Calu3 (cell line): ENCODE measurements around the gene DOCK3. TPM values are rescaled to one million over a fixed set of nuclear protein-coding genes. Genes with fewer than 3 reads are reported as not detected.

Experiments used
- BruUV-seq: library from RNA; stranded (reverse); fragments of 400-500 nt; replicated peaks from 2 replicates; lab custom pipeline; 2021; lab: Mats Ljungman, UMichigan
- CTCF ChIA-PET: fragments of 300-600 bp; sonication (Branson Sonifier 250); formaldehyde crosslinking; loops from one replicate; lab custom pipeline; 2022; ENCODE audit warnings: antibody characterized with exemption; lab: Charles Lee
- DNase-seq: peaks from one replicate; pipeline ENCODE4 v3.0.0; 2022
- H3K27ac Mint-ChIP-seq: one replicate; pipeline ENCODE4 v1.8.0; 2022; ENCODE audit warnings: mixed read lengths; ENCODE audit not compliant: unreplicated experiment
- H3K27me3 Mint-ChIP-seq: one replicate; pipeline ENCODE4 v1.8.0; 2022; ENCODE audit warnings: mixed read lengths; ENCODE audit not compliant: unreplicated experiment
- H3K36me3 Mint-ChIP-seq: one replicate; pipeline ENCODE4 v1.8.0; 2022; ENCODE audit warnings: mild to moderate bottlenecking, moderate library complexity, mixed read lengths; ENCODE audit not compliant: insufficient read depth, unreplicated experiment
- H3K4me1 Mint-ChIP-seq: one replicate; pipeline ENCODE4 v1.8.0; 2022; ENCODE audit warnings: mild to moderate bottlenecking, low read depth, mixed read lengths; ENCODE audit not compliant: unreplicated experiment
- H3K4me3 Mint-ChIP-seq: one replicate; pipeline ENCODE4 v1.8.0; 2022; ENCODE audit warnings: mild to moderate bottlenecking, low read depth, moderate library complexity, mixed read lengths; ENCODE audit not compliant: unreplicated experiment
- H3K9me3 Mint-ChIP-seq: one replicate; pipeline ENCODE4 v1.8.0; 2022; ENCODE audit warnings: low read depth, mixed read lengths; ENCODE audit not compliant: unreplicated experiment
- CTCF ChIP-seq: fragments of 200-600 bp; IDR thresholded peaks from one replicate; pipeline ENCODE4 v1.8.0; 2022; ENCODE audit warnings: antibody characterized with exemption; ENCODE audit not compliant: unreplicated experiment
- intact Hi-C: fragments of 100-400 bp; cut with micrococcal nuclease; formaldehyde crosslinking; loops from one replicate; pipeline ENCODE4 v1.10.0; 2022; ENCODE audit not compliant: unreplicated experiment
- total RNA-seq: library from RNA; stranded (reverse); gene quantifications from 2 replicates; pipeline ENCODE4 v1.2.3, GENCODE V29; 2022

DOCK3 gene
- total RNA-seq, 1 experiment from 2014 or later: 0.19 TPM

GRCh38 chr3:51216291-51216690, 541.6 kb downstream of the DOCK3 start:
- Mint-ChIP-seq H3K27me3 (peaks cover 48% of the 10 kb centered on the region), H3K4me1 (no peaks in the 10 kb centered on the region), H3K9me3 (no peaks in the 10 kb centered on the region), H3K27ac (no peak overlapping the region), H3K36me3 (no peaks in the 10 kb centered on the region), H3K4me3 (no peak overlapping the region)
- CTCF ChIA-PET: no interaction called here
- TF ChIP-seq CTCF: no peak
- no TSS peak for BruUV-seq
- no peak for DNase-seq
- intact Hi-C loops: no loop called here

GRCh38 chr3:51221959-51222358, 547.2 kb downstream of the DOCK3 start:
- no peak for TF ChIP-seq CTCF
- intact Hi-C loops: no loop called here
- no TSS peak for BruUV-seq
- Mint-ChIP-seq H3K4me1 (no peaks in the 10 kb centered on the region), H3K9me3 (no peaks in the 10 kb centered on the region), H3K27ac (no peak overlapping the region), H3K36me3 (peaks cover 4% of the 10 kb centered on the region), H3K4me3 (no peak overlapping the region), H3K27me3 (peaks cover 47% of the 10 kb centered on the region)
- CTCF ChIA-PET: interaction anchor here (0.6 kb wide), 1 partner anchor 1192 kb away, joined by 5 read pairs; no protein-coding TSS in a partner anchor
- no peak for DNase-seq

DNA sequence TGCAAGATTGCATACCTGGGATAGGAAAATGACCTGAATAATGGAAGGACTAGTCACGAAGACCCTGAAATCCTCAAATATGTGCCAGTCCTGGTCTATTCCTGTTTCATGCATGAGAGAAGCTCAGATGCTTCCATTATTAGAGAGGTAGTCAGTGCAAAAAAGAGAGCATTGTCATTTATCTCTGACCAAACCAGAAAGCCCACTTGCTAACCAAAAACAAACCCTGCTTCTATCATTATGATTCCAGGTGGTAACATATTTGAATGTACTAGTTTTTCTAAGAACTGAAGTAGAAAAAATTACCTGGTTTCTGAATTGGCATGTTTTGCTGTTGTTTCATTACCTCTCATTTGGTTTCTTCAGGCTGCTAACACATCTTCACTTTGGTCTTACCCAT, 549.6 kb downstream of the DOCK3 start:
- intact Hi-C loops: no loop called here
- CTCF ChIA-PET: no interaction called here

DNA sequence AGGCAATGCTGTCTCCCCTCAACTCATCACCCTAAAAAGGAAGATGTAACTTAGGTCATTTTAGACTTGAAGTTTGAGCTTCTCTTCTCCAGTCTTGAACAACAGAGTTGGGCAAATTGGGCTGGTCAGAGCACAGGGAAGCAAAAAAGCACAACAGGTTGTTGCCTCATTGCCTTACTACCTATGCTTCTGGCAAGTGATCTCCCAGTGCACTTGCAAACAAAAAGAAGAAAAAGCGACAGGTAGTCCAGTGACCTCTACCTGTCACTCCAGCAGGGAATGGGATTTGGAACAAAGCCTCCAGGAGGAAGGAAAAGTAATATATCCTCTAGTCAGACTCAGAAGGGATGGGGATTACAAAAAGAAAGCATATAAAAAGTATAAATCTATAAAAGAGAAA, 550.1 kb downstream of the DOCK3 start:
- H3K4me1 Mint-ChIP-seq: no peaks in the 10 kb centered on the region
- no peak overlapping the region for H3K27ac Mint-ChIP-seq
- intact Hi-C loops: no loop called here
- peaks cover 49% of the 10 kb centered on the region for H3K27me3 Mint-ChIP-seq
- TF ChIP-seq CTCF: no peak
- H3K9me3 Mint-ChIP-seq: no peaks in the 10 kb centered on the region
- CTCF ChIA-PET: no interaction called here
- DNase-seq: no peak
- no peak overlapping the region for H3K4me3 Mint-ChIP-seq
- H3K36me3 Mint-ChIP-seq: peaks cover 4% of the 10 kb centered on the region
- no TSS peak for BruUV-seq

More for the DNA sequence above, 549.6 kb downstream of the DOCK3 start:
- no peaks in the 10 kb centered on the region for H3K9me3 Mint-ChIP-seq
- peaks cover 4% of the 10 kb centered on the region for H3K36me3 Mint-ChIP-seq
- H3K27ac Mint-ChIP-seq: no peak overlapping the region
- peaks cover 55% of the 10 kb centered on the region for H3K27me3 Mint-ChIP-seq
- no peaks in the 10 kb centered on the region for H3K4me1 Mint-ChIP-seq
- TF ChIP-seq CTCF: no peak
- DNase-seq: no peak
- no peak overlapping the region for H3K4me3 Mint-ChIP-seq
- BruUV-seq: no TSS peak
